ENCODE measurements around the gene ATP2B2. TPM values are rescaled to one million over a fixed set of nuclear protein-coding genes. Genes with fewer than 3 reads are reported as not detected.

The ATP2B2 gene
- total and polyA plus RNA-seq, 10 of the 15 experiments (the other 5 are each of a cell fraction or from before 2014, with no cell fraction given), result 0.04 TPM; not detected in 9

- in situ Hi-C loops (cut with MboI), result no loop called here
- Histone ChIP-seq H3K27me3 (replicated peaks in 1 of 2; ENCODE audit: control insufficient read depth in 2 of 2, insufficient read depth in 2 of 2, low read length in 1 of 2) (no peaks in the 10 kb centered on the region; a peak in 3 of 4 replicates), H4K20me1 (ENCODE audit: control insufficient read depth, insufficient read depth) (no peaks in the 10 kb centered on the region), H3K4me2 (ENCODE audit: control insufficient read depth, insufficient read depth) (no peak overlapping the region), H3K4me3 (no peak overlapping the region), H2AFZ (ENCODE audit: control insufficient read depth, low read depth, low read length) (no peak overlapping the region), H3K36me3 (ENCODE audit: control insufficient read depth in 2 of 2, insufficient read depth in 2 of 2, low read length in 1 of 2) (no peaks in the 10 kb centered on the region), H3K27ac (ENCODE audit: control insufficient read depth, insufficient read depth) (no peak overlapping the region), H3K79me2 (ENCODE audit: control insufficient read depth, insufficient read depth, low read length) (no peaks in the 10 kb centered on the region), H3K9ac (ENCODE audit: control insufficient read depth, insufficient read depth, low read length) (no peak overlapping the region), H3K4me1 (ENCODE audit: control insufficient read depth, insufficient read depth, low read length) (no peaks in the 10 kb centered on the region; the same call in 1 of the 2 replicates), H3K9me3 (replicated peaks; ENCODE audit: control insufficient read depth, insufficient read depth, low read length) (no peaks in the 10 kb centered on the region)
- intact Hi-C loops (cut with micrococcal nuclease; ENCODE audit: unreplicated experiment), result no loop called here
- TF ChIP-seq BCLAF1 (IDR thresholded peaks at IDR 0.05), result no peak
- no peak for TF ChIP-seq NFXL1 (IDR thresholded peaks at IDR 0.05; ENCODE audit: borderline replicate concordance)
- FAIRE-seq, result no peak
- CTCF ChIA-PET, result no interaction called here
- POLR2A ChIA-PET, result no interaction called here
- RAD21 ChIA-PET (ENCODE audit: unreplicated experiment), result interaction anchor here (0.6 kb wide), 1 partner anchor 104 kb away, joined by 3 read pairs; no protein-coding TSS in a partner anchor
- no peak for DNase-seq (ENCODE audit: low read depth, low spot score)
- no TSS peak for BruUV-seq (replicated peaks)
- WGBS (ENCODE audit: insufficient coverage, insufficient replicate concordance, low lambda C conversion rate, missing lambda C conversion rate), result 27% methylated on average over 6 of the region's 6 CpGs
- SMC1A ChIA-PET (ENCODE audit: uncharacterized antibody, unreplicated experiment), result no interaction called here
- ATAC-seq, result no peak
Measured at GRCh38 chr3:10420745-10421475, 84.5 kb downstream of the ATP2B2 start.
